CD4-positive, CD25-positive, alpha-beta regulatory T cell (primary cell): Measurements from ENCODE around the gene ZNF280A. TPM values are rescaled to one million over a fixed set of nuclear protein-coding genes. Genes with fewer than 3 reads are reported as not detected.
A peak's percentile ranks its signal among the peaks of the same experiment; 100 is the strongest.

Experiments used
- ATAC-seq, 2 donors: fragments of 150-1000 bp; cut with Tn5 transposase; one replicate each; pipeline ENCODE4 v1.10.0; 2021; ENCODE audit warnings: low read depth in 2 of 2, moderate number of reproducible peaks in 2 of 2, moderate library complexity in 1 of 2
- DNase-seq, 3 donors: peaks; one replicate each; pipeline versions ENCODE4 v3.0.0 to v3.0.0-alpha.2; 2012 to 2022; ENCODE audit warnings: mixed read lengths in 1 of 3
- H3K27ac ChIP-seq: one replicate; pipeline ENCODE4 v1.7.0; 2013; ENCODE audit warnings: mild to moderate bottlenecking, low read length; ENCODE audit not compliant: insufficient read depth, poor library complexity, severe bottlenecking
- H3K27me3 ChIP-seq: one replicate; pipeline ENCODE4 v1.7.0; 2013; ENCODE audit warnings: low read length; ENCODE audit not compliant: control insufficient read depth, insufficient read depth
- H3K36me3 ChIP-seq: one replicate; pipeline ENCODE4 v1.7.0; 2013; ENCODE audit warnings: mild to moderate bottlenecking, low read length, moderate library complexity; ENCODE audit not compliant: control insufficient read depth, insufficient read depth
- H3K4me1 ChIP-seq: 2 replicates; pipeline ENCODE4 v1.7.0; 2013; ENCODE audit warnings: mild to moderate bottlenecking, low read length; ENCODE audit not compliant: insufficient read depth, control insufficient read depth, poor library complexity, severe bottlenecking
- H3K4me3 ChIP-seq: one replicate; pipeline ENCODE4 v1.7.0; 2013; ENCODE audit warnings: low read depth, mild to moderate bottlenecking, low read length, moderate library complexity
- H3K9me3 ChIP-seq, 2 experiments: 1 replicate in 1 of 2; 2 replicates in 1 of 2; pipeline ENCODE4 v1.7.0; 2013; ENCODE audit warnings: low read length in 2 of 2, mild to moderate bottlenecking in 1 of 2, moderate library complexity in 1 of 2; ENCODE audit not compliant: control insufficient read depth in 2 of 2
- H3K27ac Mint-ChIP-seq, 3 donors: one replicate each; pipeline ENCODE4 v1.8.0; 2020 to 2022; ENCODE audit warnings: mild to moderate bottlenecking in 3 of 3, mixed read lengths in 3 of 3, moderate library complexity in 2 of 3
- H3K27me3 Mint-ChIP-seq: one replicate; pipeline ENCODE4 v1.8.0; 2022; ENCODE audit warnings: mild to moderate bottlenecking, mixed read lengths
- H3K36me3 Mint-ChIP-seq: one replicate; pipeline ENCODE4 v1.8.0; 2020; ENCODE audit warnings: mixed read lengths
- H3K4me1 Mint-ChIP-seq, 4 donors: one replicate each; pipeline ENCODE4 v1.8.0; 2020 to 2022; ENCODE audit warnings: mixed read lengths in 4 of 4, mild to moderate bottlenecking in 1 of 4
- H3K4me3 Mint-ChIP-seq, 4 donors: one replicate each; pipeline ENCODE4 v1.8.0; 2020 to 2022; ENCODE audit warnings: mild to moderate bottlenecking in 4 of 4, mixed read lengths in 4 of 4, moderate library complexity in 3 of 4
- H3K9me3 Mint-ChIP-seq, 7 donors: one replicate each; pipeline ENCODE4 v1.8.0; 2020 to 2022; ENCODE audit warnings: mixed read lengths in 7 of 7, mild to moderate bottlenecking in 3 of 7, moderate library complexity in 2 of 7
- polyA plus RNA-seq, 4 donors: library from polyadenylated mRNA; unstranded; fragments of 300-500 nt; fragmentation: Illumina TruSeq; gene quantifications; one replicate each; pipeline ENCODE4 v1.2.3, GENCODE V29; 2021
- total RNA-seq: library from RNA; stranded (reverse); gene quantifications from one replicate; pipeline ENCODE4 v1.2.3, GENCODE V29; 2022

Gene ZNF280A, protein sequence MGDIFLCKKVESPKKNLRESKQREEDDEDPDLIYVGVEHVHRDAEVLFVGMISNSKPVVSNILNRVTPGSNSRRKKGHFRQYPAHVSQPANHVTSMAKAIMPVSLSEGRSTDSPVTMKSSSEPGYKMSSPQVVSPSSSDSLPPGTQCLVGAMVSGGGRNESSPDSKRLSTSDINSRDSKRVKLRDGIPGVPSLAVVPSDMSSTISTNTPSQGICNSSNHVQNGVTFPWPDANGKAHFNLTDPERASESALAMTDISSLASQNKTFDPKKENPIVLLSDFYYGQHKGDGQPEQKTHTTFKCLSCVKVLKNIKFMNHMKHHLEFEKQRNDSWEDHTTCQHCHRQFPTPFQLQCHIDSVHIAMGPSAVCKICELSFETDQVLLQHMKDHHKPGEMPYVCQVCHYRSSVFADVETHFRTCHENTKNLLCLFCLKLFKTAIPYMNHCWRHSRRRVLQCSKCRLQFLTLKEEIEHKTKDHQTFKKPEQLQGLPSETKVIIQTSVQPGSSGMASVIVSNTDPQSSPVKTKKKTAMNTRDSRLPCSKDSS
- not detected for total RNA-seq
- polyA plus RNA-seq = not detected

DNA sequence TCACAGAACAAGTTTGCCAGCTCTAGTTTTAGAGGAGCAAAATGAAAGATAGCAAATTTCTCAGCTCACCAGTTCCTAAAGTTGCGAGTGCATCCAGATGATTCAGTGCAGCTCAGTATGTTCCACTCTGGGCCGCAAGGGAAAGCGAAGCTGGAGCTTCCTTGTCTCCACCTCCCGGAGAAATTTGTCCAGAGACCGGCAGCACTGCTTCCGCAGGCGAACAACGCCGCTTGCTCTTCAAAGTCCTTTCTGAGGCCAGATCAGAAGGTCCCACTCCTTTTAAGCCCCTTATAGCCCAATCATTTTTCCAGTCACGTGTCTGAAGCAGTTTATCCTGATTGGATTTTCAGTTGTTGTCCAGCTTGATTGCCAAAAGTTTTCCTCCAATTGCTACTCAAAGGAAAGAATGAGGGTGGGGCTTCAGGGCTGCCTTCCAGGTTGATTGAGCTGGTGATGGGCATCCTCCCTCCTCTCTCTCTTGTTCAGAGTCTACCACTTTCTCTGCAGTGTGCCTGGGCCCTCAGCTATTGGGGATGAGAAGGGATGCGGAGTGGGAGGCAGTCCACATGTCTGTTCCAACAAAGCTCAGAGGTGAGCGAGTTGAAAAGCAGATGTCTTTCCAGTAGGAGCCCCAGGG, at the start of gene ZNF280A:
ZNF280A (minus strand) TSS at position 251 of the 637 bp plus-strand sequence. CDS start 4,640 bp downstream, outside the sequence.
- H3K36me3 Mint-ChIP-seq = no peaks in the 10 kb centered on the region
- H3K36me3 ChIP-seq = no peaks in the 10 kb centered on the region
- no peaks in the 10 kb centered on the region for H3K27me3 ChIP-seq
- no peak for DNase-seq
- no peak within 1 kb of the TSS for H3K27ac ChIP-seq
- no peaks in the 10 kb centered on the region for H3K9me3 Mint-ChIP-seq
- H3K4me3 Mint-ChIP-seq = no peak within 1 kb of the TSS
- H3K4me1 Mint-ChIP-seq = peaks cover 0 to 4% (median 0%) of the 10 kb centered on the region in 4 donors
- H3K4me1 ChIP-seq = no peaks in the 10 kb centered on the region
- H3K27me3 Mint-ChIP-seq = peaks cover 26% of the 10 kb centered on the region
- H3K27ac Mint-ChIP-seq = peak within 1 kb of the TSS in 1 of 3 donors; percentile 20
- ATAC-seq = no peak
- H3K4me3 ChIP-seq = no peak within 1 kb of the TSS
- no peaks in the 10 kb centered on the region for H3K9me3 ChIP-seq

DNA sequence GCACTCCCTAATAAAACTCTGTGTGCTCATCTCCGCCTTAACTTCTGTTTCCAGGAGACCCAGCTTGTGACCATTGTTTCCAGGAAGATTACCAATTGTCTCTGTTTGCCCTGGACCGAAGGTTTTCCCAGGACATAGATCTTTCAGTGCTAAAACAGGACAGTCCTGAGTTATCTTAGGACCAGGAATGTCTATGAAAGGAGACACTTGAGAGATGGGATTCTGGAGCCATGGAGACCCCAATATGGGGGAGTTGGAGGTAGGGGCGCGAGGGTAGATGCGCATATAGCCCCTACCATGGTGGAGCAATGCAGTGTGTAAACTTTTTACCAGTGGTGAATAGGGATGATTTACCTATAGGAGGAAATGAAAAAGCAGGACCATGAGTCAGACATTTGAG, 49.1 kb upstream of the ZNF280A start:
- no peak overlapping the region for H3K4me3 ChIP-seq
- no peak overlapping the region for H3K27ac ChIP-seq
- peaks cover 2% of the 10 kb centered on the region for H3K27me3 ChIP-seq
- Mint-ChIP-seq H3K4me1 (no peaks in the 10 kb centered on the region), H3K27me3 (peaks cover 17% of the 10 kb centered on the region), H3K4me3 (peak overlapping the region in 1 of 4 donors; percentile 7), H3K36me3 (no peaks in the 10 kb centered on the region), H3K9me3 (peaks cover 0 to 2% (median 0%) of the 10 kb centered on the region in 7 donors), H3K27ac (no peak overlapping the region)
- DNase-seq (no peak), ATAC-seq (no peak)
- no peaks in the 10 kb centered on the region for H3K36me3 ChIP-seq
- H3K9me3 ChIP-seq = no peaks in the 10 kb centered on the region
- H3K4me1 ChIP-seq = no peaks in the 10 kb centered on the region

DNA sequence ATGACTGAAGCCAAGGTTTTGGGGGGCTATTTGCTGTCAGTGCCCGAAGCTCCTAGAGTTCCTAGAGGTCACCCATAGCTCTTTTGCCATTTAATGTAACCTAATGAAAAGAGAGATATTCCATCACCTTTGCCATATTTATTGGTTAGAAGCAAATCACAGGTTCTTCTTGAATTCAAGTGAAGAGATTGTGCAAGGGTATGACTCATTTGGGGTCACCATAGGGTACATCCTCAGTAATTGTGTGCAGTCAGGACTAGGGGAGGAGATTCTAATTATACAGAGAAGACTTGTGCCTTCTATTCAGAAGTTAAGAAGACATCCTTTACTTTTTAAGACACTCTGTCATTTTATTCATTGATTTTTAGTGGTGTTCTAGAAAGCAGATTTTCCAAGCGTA, 45.9 kb upstream of the ZNF280A start:
- H3K36me3 ChIP-seq = no peaks in the 10 kb centered on the region
- H3K27ac Mint-ChIP-seq = no peak overlapping the region
- H3K9me3 ChIP-seq = no peaks in the 10 kb centered on the region
- no peak overlapping the region for H3K27ac ChIP-seq
- H3K27me3 ChIP-seq = no peaks in the 10 kb centered on the region
- no peak for DNase-seq
- H3K36me3 Mint-ChIP-seq = no peaks in the 10 kb centered on the region
- H3K4me1 Mint-ChIP-seq = no peaks in the 10 kb centered on the region
- no peak for ATAC-seq
- H3K27me3 Mint-ChIP-seq = peaks cover 11% of the 10 kb centered on the region
- no peak overlapping the region for H3K4me3 Mint-ChIP-seq
- no peak overlapping the region for H3K4me3 ChIP-seq
- H3K4me1 ChIP-seq = no peaks in the 10 kb centered on the region
- H3K9me3 Mint-ChIP-seq = peaks cover 0 to 2% (median 0%) of the 10 kb centered on the region in 7 donors

DNA sequence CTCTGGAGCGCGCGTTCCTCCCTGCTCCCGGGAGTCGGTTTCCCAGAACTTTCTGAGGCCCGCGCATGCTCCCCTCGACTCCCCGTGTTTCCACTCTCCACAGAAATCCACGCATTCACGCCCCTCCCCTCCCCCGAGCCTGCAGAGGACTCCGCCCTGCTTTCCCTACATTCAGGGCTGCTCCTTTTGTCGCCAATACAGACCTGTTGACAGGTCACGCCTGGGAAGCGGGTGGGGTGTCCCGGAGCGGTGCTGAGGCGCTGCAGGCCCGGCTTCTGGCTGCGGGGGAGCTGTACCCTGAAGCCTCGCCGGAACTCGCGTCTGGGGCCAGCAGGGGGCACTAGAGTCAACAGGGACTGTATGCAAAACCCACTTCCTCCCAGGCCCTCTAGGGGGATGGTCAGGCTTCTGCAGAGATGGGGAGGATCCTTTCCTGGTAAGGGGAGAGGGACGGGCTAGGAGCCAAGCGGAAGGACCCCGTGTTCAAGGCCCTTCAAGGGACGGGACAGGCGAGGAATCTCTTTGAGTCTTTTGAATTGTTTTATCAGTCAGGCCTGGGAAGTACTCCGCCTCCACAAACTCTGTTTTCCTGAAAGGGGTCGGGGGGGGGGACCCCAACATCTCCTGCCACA, 39.0 kb upstream of the ZNF280A start, which contains the start of gene PRAME:
PRAME (minus strand) TSS at position 294 of the 632 bp plus-strand sequence. CDS start 2,433 bp downstream, outside the sequence.
- Mint-ChIP-seq H3K27ac (no peak within 1 kb of the TSS), H3K4me3 (no peak within 1 kb of the TSS)

DNA sequence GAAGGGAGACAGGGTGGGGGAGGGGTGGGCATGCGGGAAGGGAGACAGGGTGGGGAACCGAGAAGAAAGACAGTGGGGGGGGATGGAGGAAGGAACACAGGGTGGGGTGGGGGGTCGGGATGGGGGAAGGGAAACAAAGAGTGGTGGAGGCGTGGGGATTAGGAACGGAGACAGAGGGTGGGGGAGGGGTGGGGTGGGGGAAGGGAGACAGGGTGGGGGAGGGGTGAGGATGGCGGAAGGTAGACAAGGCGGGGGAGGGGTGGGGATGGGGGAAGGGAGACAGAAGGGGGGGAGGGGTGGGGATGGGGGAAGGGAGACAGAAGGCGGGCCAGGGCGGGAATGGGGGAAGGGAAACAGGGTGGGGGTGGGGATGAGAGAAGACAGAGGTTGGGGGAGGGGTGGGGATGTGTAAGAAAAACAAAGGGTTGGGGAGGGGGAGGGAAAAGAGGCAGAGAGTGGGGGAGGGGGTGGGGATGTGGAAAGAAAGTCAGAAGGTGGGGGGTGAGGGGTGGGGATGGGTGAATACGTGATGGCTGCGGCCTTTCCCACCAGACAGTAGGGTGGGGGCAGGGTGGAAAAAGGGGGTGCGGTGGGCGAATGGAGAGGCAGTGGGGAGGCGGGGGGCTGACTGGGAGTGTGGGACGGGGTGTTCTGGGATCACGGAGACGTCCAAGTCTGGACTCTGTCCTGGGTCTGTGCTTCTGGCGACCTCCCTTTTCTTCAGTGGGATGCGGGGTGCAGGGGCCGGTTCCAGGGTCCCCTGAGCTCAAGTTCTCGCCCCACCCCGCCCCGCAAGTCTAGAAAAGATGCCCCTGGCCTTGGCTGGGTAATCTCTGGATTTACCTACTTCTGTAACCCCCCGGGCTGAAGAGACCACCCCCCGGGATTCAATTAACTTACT, 38.3 kb upstream of the ZNF280A start:
- no peaks in the 10 kb centered on the region for H3K27me3 ChIP-seq
- no peak overlapping the region for H3K4me3 ChIP-seq
- H3K4me1 ChIP-seq = no peaks in the 10 kb centered on the region
- H3K27ac ChIP-seq = no peak overlapping the region
- Mint-ChIP-seq H3K4me1 (peaks cover 0 to 2% (median 0%) of the 10 kb centered on the region in 4 donors), H3K27me3 (no peaks in the 10 kb centered on the region), H3K9me3 (no peaks in the 10 kb centered on the region), H3K36me3 (no peaks in the 10 kb centered on the region), H3K4me3 (no peak overlapping the region), H3K27ac (no peak overlapping the region)
- no peaks in the 10 kb centered on the region for H3K9me3 ChIP-seq
- no peak for DNase-seq
- H3K36me3 ChIP-seq = no peaks in the 10 kb centered on the region
- ATAC-seq = no peak

More for the DNA sequence above, 39.0 kb upstream of the ZNF280A start, which contains the start of gene PRAME:
- Histone ChIP-seq H3K36me3 (no peaks in the 10 kb centered on the region), H3K4me1 (no peaks in the 10 kb centered on the region), H3K4me3 (no peak within 1 kb of the TSS), H3K9me3 (no peaks in the 10 kb centered on the region), H3K27ac (no peak within 1 kb of the TSS), H3K27me3 (no peaks in the 10 kb centered on the region)
- H3K36me3 Mint-ChIP-seq = no peaks in the 10 kb centered on the region
- peaks cover 0 to 2% (median 0%) of the 10 kb centered on the region in 4 donors for H3K4me1 Mint-ChIP-seq
- H3K9me3 Mint-ChIP-seq = no peaks in the 10 kb centered on the region
- no peaks in the 10 kb centered on the region for H3K27me3 Mint-ChIP-seq
- DNase-seq (peak; percentile 7 to 78 (median 42)), ATAC-seq (peak in 1 of 2 donors; percentile 60)

DNA sequence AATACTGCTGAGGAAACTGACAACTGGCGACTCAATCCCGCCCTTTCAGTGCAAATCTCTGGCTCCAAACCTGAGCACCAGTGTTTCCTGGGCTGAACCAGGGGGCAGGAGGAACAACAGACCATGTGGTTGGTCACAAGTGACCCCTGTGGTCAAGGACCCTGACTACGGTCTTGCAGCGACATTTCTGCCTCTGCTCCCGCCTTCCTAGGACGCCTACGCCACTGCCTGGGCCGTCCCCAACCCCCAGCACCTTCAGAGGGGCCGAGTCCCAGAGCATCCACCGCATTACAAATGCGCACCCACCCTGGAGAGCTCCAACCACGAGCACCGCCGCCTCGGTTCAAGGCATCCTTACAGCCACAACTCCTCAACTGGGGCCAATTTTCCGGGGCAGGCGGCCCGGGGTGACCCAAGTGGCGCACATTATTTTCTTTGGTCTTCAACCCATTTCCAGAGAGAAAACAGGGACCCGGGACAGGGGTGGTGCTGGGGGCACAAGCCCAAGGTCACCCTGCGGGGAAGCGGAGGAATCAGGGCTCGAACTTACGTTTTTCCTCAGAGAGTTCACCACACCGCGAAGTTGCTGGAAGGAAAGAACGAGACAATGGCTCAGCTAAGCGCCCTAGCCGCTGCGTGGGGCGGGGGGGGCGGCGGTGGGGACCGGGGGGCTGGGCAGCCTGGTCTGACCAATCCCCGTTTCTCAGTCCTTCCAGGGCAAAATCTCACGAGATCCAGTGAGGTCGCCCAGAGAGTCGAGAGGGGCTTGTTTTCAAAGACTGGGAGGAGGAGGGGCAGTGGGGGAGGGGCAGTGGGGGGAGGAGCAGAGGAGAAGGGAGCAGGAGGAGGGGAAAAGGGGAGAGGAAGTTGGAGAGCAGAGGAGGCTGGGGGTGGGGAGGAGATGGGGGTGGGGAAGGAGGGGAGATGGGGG, 37.2 kb upstream of the ZNF280A start:
- no peak overlapping the region for H3K4me3 Mint-ChIP-seq
- H3K27me3 Mint-ChIP-seq = peaks cover 5% of the 10 kb centered on the region
- H3K4me1 Mint-ChIP-seq = peaks cover 0 to 2% (median 0%) of the 10 kb centered on the region in 4 donors
- ATAC-seq = no peak
- Histone ChIP-seq H3K27ac (no peak overlapping the region), H3K27me3 (no peaks in the 10 kb centered on the region), H3K36me3 (no peaks in the 10 kb centered on the region), H3K4me1 (no peaks in the 10 kb centered on the region), H3K9me3 (no peaks in the 10 kb centered on the region), H3K4me3 (no peak overlapping the region)
- no peaks in the 10 kb centered on the region for H3K36me3 Mint-ChIP-seq
- H3K9me3 Mint-ChIP-seq = no peaks in the 10 kb centered on the region
- DNase-seq = no peak
- H3K27ac Mint-ChIP-seq = no peak overlapping the region
